Measurements from ENCODE around the gene CTDSP1.

DNA sequence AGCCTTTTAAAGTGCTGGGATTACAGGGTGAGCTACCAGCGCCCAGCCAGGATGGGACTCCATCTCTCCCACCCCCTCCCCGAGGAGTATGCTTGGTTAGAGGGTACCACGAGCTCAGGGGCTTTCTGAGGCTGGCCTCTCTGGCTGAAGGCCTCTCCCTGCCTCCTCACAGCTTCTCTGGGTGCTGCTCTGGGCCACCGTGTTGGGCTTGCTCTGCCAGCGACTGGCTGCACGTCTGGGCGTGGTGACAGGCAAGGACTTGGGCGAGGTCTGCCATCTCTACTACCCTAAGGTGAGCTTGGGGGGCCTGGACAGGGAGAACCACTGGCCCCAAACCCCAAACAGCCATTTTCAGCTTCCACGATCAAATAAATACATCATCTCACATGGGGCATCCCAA is 14.7 kb upstream of the CTDSP1 start:
- TF ChIP-seq CTCF (IDR thresholded peaks at IDR 0.05) (no peak), SP1 (CRISPR knock-in tag; conservative IDR thresholded peaks at IDR 0.05) (no peak), ATF3 (CRISPR knock-in tag; conservative IDR thresholded peaks at IDR 0.05) (no peak), AFF4 (CRISPR knock-in tag; IDR thresholded peaks at IDR 0.05; ENCODE audit: borderline replicate concordance) (no peak), NR1H2 (CRISPR knock-in tag; IDR thresholded peaks at IDR 0.05) (no peak), EMX1 (CRISPR knock-in tag; IDR thresholded peaks at IDR 0.05) (no peak), GABPB1 (CRISPR knock-in tag; IDR thresholded peaks at IDR 0.05) (no peak)
- TF ChIP-seq, protein P1, sequence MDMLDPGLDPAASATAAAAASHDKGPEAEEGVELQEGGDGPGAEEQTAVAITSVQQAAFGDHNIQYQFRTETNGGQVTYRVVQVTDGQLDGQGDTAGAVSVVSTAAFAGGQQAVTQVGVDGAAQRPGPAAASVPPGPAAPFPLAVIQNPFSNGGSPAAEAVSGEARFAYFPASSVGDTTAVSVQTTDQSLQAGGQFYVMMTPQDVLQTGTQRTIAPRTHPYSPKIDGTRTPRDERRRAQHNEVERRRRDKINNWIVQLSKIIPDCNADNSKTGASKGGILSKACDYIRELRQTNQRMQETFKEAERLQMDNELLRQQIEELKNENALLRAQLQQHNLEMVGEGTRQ (CRISPR knock-in tag; IDR thresholded peaks at IDR 0.05), result no peak
- TF ChIP-seq, protein P2, sequence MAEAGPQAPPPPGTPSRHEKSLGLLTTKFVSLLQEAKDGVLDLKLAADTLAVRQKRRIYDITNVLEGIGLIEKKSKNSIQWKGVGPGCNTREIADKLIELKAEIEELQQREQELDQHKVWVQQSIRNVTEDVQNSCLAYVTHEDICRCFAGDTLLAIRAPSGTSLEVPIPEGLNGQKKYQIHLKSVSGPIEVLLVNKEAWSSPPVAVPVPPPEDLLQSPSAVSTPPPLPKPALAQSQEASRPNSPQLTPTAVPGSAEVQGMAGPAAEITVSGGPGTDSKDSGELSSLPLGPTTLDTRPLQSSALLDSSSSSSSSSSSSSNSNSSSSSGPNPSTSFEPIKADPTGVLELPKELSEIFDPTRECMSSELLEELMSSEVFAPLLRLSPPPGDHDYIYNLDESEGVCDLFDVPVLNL (CRISPR knock-in tag; IDR thresholded peaks at IDR 0.05; ENCODE audit: borderline replicate concordance, low read depth), result no peak
- TF ChIP-seq, protein P3, sequence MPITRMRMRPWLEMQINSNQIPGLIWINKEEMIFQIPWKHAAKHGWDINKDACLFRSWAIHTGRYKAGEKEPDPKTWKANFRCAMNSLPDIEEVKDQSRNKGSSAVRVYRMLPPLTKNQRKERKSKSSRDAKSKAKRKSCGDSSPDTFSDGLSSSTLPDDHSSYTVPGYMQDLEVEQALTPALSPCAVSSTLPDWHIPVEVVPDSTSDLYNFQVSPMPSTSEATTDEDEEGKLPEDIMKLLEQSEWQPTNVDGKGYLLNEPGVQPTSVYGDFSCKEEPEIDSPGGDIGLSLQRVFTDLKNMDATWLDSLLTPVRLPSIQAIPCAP (CRISPR knock-in tag; IDR thresholded peaks at IDR 0.05), result no peak

All from WTC11 (cell line).